ENCODE results near the gene DOCK11. TPM values are rescaled to one million over a fixed set of nuclear protein-coding genes. Genes with fewer than 3 reads are reported as not detected.
"Not testable (repeated sequence)": the region's sequence is repeated elsewhere in the genome, so short reads cannot be mapped to it uniquely, and the experiment has no call there.

Gene DOCK11
- 15.1 and 19.0 TPM in 2 replicates for polyA plus RNA-seq (2014; cell fraction: cytosol; rRNA removed)
- polyA plus RNA-seq (2014; cell fraction: nucleus; rRNA removed), result 11.7 and 20.2 TPM in 2 replicates

DNA sequence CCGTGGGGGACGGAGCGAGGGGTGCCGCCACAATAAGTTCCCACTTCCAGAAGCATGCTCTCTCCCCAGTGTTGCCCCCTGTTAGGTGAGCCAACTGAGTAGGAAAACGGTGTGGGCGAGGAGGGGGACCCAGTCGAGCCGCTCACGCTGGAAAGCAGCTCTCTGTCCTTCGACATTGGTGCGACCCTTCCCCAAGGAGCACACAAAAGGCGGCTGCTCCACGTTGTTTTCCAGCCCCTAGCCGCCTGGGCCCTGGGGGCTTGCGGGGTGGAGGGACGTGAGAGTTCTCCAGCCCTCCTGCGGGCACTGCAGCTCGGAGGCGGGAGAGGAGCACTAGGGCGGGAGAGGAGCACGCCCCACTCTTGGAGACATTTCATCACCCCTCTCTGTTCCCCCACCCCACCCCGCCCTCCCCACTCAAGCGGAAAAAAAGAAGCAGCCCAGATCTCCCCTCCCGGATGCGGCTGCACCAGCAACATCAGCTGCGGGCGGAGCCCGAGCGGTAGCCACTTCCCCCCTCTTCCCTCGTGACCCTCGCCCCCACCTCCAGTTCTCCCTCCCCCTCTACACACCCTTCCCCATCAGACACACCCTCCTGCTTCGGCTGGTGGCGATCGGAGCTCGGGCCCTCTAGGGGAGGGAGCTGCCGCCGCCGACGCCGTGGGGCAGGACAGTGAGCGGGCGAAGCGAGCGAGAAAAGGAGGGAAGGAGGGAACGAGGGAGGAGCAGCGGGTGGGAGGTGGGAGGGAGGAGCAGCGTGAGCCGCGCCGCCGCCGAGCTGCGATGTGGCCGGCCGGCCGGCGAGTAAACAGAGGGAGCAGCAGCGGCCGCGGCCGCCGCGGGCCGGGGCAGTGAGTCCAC lies at the start of gene DOCK11:
DOCK11 (plus strand) TSS at position 755 of the 861 bp plus-strand sequence. CDS start 157 bp downstream, outside the sequence.
- peak; percentile 88 for DNase-seq (ENCODE audit: low spot score)

DNA sequence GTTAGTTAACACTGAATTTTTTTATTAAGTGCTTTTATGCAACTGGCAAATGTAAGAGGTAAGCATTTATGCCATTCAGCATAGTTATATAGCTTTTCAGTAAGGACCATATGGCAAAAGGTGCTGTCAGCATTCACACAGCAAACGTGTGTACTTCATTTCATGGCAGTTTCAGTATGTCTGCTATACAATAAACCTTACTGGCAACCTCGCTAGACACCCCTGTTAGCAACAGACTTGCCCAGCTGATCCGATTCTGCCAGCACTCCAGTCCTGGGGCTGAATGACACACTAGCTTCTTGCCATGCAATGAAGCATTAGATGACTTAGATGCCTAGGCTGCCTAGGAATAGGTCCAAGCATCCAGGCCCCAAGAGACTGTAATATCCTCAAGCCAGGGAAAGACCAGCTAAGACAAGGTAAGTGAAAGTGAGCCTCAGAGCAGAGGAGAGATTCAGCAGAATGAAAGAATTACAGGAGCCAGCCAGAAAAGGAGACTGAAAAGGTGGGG lies 47.3 kb upstream of the DOCK11 start:
- no peak for DNase-seq (ENCODE audit: low spot score)

DNA sequence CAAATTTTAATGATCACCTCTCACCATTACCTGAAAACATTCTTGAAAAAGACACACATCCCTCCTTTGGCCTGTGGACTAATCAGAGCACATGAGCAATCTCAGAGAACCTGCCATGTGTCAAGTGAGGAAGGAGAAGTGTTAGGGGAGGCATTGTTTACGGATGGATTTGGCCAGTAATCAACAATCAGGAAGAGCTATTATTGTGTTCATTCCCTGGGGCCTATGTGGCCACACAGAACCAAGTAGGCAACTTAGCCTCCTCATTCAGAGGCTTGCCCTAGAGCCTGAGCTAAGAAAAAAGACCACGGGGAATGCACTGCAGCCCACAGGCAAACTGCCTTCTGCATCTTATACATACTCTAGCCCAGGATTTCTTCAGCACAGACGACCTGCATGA lies 40.6 kb upstream of the DOCK11 start:
- no peak for DNase-seq (ENCODE audit: low spot score)

DNA sequence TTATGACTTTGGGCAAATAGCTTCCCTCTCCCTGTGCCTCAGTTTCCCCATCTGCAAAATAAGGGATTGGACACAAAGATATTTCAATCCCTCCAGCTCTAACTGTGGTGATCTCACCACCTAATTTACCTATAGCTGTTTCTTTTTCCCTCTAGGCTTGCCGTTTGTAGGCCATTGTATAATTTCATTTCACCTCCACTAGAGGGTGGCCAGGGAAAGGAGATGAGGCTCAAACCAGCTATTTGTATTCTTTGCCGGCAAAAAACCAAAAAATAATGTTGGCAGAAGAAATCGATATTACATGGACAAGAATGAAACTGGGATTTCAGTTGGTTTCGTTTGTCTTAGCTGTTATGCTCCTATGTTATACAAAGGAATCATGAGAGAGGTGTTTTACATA lies 36.1 kb upstream of the DOCK11 start:
- peak; percentile 44 for DNase-seq (ENCODE audit: low spot score)

DNA sequence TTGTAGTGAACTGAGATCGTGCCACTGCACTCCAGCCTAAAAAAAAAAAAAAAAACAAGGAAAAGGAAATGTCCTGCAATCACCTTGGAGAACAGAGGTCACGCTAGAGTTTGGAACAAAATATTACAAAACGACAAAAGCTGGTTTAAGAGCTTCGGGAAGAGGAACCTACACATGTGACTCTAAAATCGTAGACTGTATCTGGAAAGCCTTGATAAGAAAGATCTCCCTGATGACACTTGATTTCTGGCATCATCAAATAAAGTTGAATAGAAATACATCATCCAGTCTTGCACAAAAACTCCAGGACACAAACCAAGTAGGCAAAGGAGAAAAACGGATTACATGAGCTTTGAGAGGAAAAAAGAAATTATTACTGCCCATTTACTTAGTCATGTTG lies 31.1 kb upstream of the DOCK11 start:
- DNase-seq (ENCODE audit: low spot score), result no peak

DNA sequence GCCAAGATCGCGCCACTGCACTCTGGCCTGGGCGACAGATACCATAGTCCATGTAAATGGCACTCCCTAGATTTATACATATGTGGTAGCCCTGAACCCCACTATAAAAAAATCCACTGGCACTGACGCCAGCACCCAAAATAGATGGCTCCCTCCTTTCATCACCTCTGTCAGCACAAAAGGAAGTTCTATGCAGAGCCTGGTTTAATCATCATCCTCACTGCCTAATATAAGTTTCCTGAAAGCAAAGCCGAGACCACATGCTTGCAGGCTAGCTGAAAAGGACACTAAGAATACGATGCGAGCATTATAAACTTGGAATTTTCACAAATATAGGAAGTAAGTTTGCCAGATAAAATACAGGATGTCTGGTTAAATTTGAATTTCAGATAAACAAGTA lies 27.5 kb upstream of the DOCK11 start:
- DNase-seq (ENCODE audit: low spot score), result no peak

DNA sequence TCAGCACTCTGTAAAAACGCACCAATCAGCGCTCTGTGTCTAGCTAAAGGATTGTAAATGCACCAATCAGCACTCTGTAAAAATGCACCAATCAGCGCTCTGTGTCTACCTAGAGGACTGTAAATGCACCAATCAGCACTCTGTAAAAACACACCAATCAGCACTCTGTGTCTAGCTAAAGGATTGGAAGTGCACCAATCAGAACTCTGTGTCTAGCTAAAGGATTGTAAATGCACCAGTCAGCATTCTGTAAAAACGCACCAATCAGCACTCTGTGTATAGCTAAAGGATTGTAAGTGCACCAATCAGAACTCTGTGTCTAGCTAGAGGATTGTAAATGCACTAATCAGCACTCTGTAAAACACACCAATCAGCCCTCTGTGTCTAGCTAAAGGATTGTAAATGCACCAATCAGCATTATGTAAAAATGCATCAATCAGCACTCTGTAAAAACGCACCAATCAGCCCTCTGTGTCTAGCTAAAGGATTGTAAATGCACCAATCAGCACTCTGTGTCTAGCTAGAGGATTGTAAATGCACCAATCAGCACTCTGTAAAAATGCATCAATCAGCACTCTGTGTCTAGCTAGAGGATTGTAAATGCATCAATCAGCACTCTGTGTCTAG lies 24.8 kb upstream of the DOCK11 start:
- DNase-seq (ENCODE audit: low spot score), result not testable (repeated sequence)

DNA sequence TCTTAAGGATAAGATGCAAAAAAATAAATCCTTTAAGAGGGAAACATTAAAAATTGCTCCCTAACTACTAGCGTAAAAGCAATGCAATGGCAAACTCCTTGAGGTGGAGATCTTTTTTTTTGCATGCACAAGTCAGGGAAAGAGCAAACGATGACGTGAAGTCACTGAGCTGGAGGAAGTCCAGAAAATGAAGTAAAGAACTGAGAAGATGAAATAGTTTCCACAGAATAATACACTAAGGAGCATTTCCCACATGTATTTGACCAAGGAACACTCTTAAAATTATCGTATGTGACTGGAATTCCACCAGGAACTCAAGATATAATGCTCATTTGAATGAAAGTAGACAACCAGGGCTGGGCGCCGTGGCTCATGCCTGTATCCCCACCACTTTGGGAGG lies 21.0 kb upstream of the DOCK11 start:
- no peak for DNase-seq (ENCODE audit: low spot score)

DNA sequence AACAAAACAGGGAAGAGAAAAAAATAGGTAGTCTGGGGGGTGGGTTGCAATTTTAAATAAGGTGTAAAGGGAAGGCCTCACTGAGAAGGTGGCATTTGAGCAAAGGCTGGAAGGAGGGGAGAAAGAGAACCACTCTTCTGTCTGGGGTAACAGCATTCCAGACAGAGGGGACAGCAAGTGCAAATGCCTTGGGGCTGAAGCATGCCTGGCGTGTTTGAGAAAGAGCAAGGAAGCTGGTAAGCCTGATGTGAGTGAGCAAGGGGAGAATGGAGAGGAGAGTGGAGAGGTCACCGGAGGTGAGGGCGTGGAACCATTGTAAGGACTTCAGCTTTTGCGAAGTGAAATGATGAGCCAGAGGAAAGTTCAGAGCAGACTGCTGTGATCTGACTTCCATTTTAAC lies 19.7 kb upstream of the DOCK11 start:
- no peak for DNase-seq (ENCODE audit: low spot score)

DNA sequence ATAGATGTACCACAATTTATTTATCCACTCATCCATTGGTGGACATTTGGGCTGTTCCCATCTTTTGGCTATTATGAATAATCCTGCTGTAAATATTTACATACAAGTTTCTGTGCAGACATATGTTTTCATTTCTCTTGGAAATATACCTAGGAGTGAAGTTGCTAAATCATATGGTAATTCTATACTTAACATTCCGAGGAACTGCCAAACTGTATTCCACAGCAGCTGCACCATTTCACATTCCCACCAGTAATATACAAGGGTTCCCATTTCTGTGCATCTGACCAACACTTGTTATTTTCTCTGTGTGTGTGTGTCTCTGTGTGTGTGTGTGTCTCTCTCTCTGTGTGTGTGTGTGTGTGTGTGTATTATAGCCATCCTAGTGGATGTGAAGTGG lies 15.4 kb upstream of the DOCK11 start:
- DNase-seq (ENCODE audit: low spot score), result no peak

DNA sequence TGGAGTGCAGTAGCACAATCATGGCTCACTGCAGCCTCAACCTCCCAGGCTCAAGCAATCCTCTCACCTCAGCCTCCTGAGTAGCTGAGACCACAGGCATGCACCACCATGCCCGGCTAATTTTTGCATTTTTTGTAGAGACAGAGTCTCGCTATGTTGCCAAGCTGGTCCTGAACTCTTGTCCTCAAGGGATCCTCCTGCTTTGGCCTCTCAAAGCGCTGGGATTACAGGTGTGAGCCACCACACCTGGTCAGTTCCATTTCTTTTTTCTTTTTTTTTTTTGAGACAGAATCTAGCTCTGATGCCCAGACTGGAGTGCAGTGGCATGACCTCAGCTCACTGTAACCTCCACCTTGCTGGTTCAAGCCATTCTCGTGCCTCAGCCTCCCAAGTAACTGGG lies 13.2 kb upstream of the DOCK11 start:
- not testable (repeated sequence) for DNase-seq (ENCODE audit: low spot score)

DNA sequence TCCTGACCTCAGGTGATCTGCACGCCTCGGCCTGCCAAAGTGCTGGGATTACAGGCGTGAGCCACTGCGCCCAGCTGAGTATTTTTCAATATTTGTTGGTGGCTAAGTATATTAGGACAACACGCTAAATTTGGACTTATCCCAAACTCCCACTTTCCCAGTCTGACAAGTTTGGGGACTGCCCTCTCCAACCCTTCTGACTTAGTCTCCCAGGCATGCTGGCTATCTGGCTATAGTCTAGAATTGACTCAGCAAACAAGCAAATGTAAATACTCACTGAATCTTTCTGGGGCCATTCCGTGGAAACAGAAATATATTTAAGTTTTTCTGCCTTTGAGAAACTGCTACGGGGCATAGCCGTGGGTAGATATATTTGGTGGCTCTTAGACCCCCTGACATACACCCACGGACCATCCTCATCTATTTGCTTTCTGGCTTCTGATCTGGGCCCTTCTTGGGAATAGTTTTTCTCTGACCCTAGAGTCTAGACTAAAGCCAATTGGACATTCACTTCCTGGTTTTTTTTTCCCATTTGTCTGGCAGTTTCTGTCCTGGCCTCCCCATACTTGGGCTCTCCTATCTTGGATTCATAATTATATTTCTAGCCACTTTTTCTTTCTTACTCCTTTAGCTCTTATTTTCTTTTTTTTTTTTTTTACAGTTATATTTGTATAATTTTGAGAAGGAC lies 11.3 kb upstream of the DOCK11 start:
- no peak for DNase-seq (ENCODE audit: low spot score)

DNA sequence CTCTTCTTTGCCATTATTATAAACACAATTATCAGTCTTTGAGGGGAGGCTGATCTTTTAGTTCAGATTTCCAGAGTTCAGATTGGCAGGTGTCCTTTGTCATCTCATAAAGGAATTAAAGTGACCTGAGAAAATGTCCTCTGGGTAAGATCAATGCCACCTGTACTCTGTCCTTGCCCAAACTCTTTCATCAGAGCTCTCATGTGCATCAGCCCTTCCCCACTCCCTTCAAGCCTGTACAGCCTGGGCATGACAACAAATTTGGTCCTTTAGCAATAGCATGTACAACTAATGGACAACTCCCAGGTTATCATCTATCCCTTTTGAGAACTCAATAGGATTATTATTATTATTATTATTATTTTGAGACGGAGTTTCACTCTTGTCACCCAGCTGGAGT lies 8.9 kb upstream of the DOCK11 start:
- DNase-seq (ENCODE audit: low spot score), result not testable (repeated sequence)

DNA sequence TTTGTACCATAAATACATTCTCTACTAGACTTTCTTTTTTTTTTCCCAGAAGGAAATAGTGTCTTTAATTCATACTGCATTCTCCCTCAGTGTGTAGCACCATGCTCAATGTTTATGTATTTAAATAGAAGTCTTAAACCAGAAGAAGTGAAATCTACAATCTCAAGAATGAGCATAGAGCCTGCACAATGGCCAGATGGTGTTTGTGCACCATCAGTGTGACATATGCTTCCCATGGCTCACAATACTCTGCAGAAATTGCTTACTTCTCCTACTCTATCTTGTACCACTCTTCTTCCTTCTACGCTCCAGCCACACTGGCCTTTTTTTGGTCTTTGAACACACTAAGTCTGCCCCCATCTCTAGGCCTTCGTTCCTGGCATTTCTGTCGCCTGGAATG lies 2.6 kb upstream of the DOCK11 start:
- no peak for DNase-seq (ENCODE audit: low spot score)

DNA sequence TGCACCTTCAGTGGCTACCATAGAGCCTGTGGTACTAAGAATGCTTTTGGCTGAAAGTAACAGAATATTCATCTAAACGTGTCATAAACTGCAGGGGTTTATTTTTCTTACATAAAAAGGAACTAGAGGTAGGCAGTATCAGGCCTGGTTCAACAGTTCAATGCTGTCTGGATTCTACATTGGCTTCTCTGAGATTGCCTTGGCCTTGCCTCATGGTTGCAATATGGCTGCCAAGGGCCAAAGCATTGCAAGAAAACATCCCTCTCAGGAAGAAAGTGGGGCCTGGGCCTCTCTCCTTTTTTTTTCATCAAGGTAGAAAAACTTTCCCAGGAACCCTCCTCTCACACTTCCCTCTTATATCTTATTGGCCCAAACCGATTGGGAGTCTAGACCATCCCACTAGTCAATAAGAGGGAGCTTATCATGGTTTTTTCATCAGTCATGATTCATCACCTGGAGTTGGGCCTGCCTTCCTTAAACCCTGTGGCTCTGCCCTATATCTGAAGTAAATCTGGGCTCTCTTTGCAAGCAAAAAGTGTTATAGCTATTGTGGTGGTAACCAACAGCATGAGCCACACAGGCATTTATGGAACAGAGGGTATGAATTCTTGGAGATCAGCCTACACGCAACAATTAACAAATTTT lies 1.8 kb upstream of the DOCK11 start:
- no peak for DNase-seq (ENCODE audit: low spot score)

DNA sequence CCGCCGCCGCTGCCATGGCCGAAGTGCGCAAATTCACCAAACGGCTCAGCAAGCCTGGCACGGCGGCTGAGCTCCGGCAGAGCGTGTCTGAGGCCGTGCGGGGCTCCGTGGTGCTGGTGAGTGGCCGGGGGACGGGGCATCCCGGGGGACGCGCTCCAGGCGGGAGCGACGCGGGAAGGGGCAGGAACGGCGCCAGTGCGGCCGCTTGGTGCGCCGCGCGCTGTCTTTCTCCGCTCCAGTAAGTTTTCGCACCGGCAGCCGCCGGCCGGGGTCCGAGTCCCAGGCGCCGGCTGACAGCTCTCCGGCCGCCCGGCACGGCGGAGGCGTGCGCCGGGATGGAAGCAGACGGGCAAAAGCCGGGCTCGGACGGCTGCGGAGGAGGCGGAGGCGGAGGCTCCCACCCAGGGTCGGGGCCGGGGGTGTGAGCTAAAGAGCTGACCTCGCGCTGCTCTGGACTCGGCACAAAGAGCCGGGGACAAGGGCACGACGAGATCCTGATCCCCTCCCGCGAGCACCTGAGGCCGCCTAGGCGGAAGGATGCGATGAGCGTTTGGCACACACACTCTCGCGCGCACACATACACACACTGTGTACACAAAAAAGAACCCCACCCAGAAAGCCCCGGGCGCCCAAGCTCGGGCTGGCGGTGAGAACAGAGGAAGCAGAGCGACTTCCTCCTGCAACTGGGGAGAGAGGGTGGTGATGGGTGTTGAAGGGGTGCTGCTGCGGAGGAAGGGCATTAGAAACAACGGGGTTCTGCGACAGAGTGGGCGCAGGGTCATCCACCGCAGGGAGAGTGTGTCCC lies 545 bp downstream of the DOCK11 start:
- DNase-seq (ENCODE audit: low spot score), result peak; percentile 36

DNA sequence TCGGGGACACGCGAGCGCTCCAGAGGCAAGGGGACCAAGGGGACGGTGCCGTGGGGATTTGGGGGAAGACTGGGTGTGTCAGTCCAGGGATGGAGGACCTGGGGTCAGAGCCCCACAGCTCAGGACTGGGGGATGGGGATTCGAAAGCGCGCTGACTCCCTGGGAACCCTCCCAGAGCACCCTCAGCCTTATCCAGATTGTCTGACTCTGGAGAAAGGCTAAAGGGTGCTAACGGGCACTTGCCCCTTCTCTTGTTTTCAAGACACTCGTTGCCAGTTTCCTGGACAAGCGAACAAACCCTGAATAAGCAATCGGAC lies 1.1 kb downstream of the DOCK11 start:
- peak; percentile 1 for DNase-seq (ENCODE audit: low spot score)

DNA sequence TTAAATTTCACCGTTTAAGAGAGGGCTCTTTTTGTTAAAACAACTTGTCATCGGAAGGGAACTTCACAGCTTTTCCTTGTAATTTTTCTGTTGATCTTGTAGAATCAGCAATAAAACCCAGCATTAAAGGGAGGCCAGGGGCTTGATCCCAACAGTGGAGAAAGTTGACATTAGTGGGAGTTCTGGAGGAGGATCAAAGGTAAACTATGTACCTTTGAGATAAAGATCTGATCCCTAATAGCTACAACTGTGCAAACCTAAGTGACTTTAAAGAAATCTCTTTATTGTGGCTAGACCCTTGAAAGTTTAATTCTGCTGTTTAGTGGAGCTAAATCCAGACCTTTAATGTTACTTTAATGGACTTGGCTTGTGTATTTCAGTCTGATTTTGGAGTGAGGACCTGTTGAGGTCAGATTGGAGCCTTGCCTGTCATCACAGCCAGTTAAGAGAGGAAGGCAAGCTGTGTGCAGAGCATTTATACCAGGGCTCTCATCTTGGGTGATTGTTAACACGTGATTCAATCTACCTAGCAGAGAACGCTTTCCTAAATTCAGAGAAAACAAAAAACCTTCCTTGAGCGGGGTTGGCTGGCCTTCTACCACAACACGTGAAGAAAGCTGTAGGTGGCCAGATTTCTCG lies 1.7 kb downstream of the DOCK11 start:
- DNase-seq (ENCODE audit: low spot score), result no peak

DNA sequence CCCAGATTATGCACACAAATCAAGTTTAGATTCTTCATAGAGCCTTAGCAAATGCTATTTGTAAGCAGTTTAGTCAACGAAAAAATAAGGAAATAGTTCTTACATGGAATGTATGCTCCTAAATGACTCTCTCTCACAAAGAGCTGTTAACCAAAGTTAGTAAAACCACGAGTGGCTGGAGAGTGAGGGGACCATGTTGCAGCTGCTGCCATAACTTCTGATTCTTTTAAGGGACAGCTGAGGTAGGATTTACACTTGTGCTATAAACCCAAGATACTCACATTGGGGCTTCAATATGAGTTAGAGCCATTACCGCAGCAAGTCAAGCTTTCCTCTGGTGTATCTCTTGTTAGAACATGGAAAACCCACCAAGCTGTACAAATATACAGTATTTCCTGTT lies 2.7 kb downstream of the DOCK11 start:
- no peak for DNase-seq (ENCODE audit: low spot score)

DNA sequence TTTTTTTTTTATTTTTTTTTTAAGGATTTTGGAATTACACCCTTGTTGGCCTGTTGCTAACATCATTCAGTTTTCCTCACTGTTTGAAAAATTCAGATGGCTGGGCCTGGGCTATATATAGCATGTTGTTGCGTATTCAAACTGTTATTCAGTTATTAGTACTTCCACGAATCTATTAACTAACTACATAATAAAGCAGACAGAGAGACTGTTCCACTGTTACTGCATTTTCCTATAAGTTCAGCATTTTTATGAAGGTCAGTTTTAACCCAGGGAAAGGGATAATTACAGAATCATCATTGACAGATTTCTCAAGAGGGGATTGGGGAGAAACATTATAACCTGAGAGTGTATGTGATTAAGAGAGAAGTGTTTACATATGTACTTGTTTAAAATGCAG lies 3.1 kb downstream of the DOCK11 start:
- DNase-seq (ENCODE audit: low spot score), result no peak

DNA sequence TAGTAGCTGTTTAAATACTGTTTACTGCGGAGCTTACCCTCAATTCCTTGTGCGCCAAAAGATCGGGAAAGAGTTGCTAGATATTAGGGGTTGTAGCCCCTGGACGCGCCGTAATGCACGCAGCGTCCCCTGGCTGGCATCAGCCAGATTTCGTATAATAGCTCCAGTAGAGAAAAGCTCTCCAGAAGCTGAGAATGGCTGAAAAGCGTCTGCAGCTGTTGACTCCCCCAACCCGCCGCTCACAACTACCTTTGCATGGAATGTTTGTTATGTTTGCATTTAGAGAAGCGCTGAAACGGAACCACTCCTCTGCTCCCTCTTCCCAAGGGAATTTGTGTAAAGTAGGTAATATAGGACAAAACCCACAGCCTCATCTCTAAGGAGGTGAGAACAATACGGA lies 3.7 kb downstream of the DOCK11 start:
- no peak for DNase-seq (ENCODE audit: low spot score)
